ENCODE results near the gene NAA11. TPM values are rescaled to one million over a fixed set of nuclear protein-coding genes. Genes with fewer than 3 reads are reported as not detected.

The NAA11 gene
- 7.1 and 11.0 TPM in 2 replicates for total RNA-seq (2014; rRNA removed; shearing (Covaris generic))

- DNase-seq (ENCODE audit: low spot score) = peak; percentile 20
Observed at GRCh38 chr4:79325864-79326328, at the start of gene NAA11. NAA11 (minus strand) TSS chr4:79326061; CDS start chr4:79325877, 184 bp downstream.

- no peak for DNase-seq (ENCODE audit: low spot score)
Observed at GRCh38 chr4:79370026-79370425, 44.2 kb upstream of the NAA11 start.

GRCh38 chr4:79367096-79367495 is 41.2 kb upstream of the NAA11 start:
- DNase-seq (ENCODE audit: low spot score) = no peak

GRCh38 chr4:79366422-79366821 is 40.6 kb upstream of the NAA11 start:
- DNase-seq (ENCODE audit: low spot score) = no peak

- DNase-seq (ENCODE audit: low spot score) = no peak
Observed at GRCh38 chr4:79364061-79364460, 38.2 kb upstream of the NAA11 start.

- no peak for DNase-seq (ENCODE audit: low spot score)
Observed at GRCh38 chr4:79362626-79363025, 36.8 kb upstream of the NAA11 start.

- DNase-seq (ENCODE audit: low spot score) = no peak
Observed at GRCh38 chr4:79360006-79360405, 34.1 kb upstream of the NAA11 start.

GRCh38 chr4:79358438-79358837 is 32.6 kb upstream of the NAA11 start:
- DNase-seq (ENCODE audit: low spot score) = no peak

GRCh38 chr4:79357365-79357764 is 31.5 kb upstream of the NAA11 start:
- no peak for DNase-seq (ENCODE audit: low spot score)

GRCh38 chr4:79353075-79353474 is 27.2 kb upstream of the NAA11 start:
- no peak for DNase-seq (ENCODE audit: low spot score)

GRCh38 chr4:79348405-79348804 is 22.5 kb upstream of the NAA11 start:
- no peak for DNase-seq (ENCODE audit: low spot score)

GRCh38 chr4:79341893-79342653 is 16.2 kb upstream of the NAA11 start:
- no peak for DNase-seq (ENCODE audit: low spot score)

- DNase-seq (ENCODE audit: low spot score) = no peak
Observed at GRCh38 chr4:79340568-79340967, 14.7 kb upstream of the NAA11 start.

- no peak for DNase-seq (ENCODE audit: low spot score)
Observed at GRCh38 chr4:79338148-79338547, 12.3 kb upstream of the NAA11 start.

GRCh38 chr4:79334783-79335182 is 8.9 kb upstream of the NAA11 start:
- DNase-seq (ENCODE audit: low spot score) = no peak

- no peak for DNase-seq (ENCODE audit: low spot score)
Observed at GRCh38 chr4:79334341-79334740, 8.5 kb upstream of the NAA11 start.

- peak; percentile 78 for DNase-seq (ENCODE audit: low spot score)
Observed at GRCh38 chr4:79331126-79331876, 5.4 kb upstream of the NAA11 start.

GRCh38 chr4:79330720-79331119 is 4.9 kb upstream of the NAA11 start:
- DNase-seq (ENCODE audit: low spot score) = peak; percentile 10

- DNase-seq (ENCODE audit: low spot score) = no peak
Observed at GRCh38 chr4:79325436-79325835, 425 bp downstream of the NAA11 start.

GRCh38 chr4:79319975-79320374 is 5.9 kb downstream of the NAA11 start:
- no peak for DNase-seq (ENCODE audit: low spot score)

GRCh38 chr4:79317711-79318110 is 8.2 kb downstream of the NAA11 start:
- DNase-seq (ENCODE audit: low spot score) = no peak

GRCh38 chr4:79315891-79316290 is 10.0 kb downstream of the NAA11 start:
- DNase-seq (ENCODE audit: low spot score) = no peak

- DNase-seq (ENCODE audit: low spot score) = no peak
Observed at GRCh38 chr4:79311279-79311678, 14.6 kb downstream of the NAA11 start.
